WERI-Rb-1 (cell line): Measurements from ENCODE around the gene COPZ1.

ENCODE experiments used
- DNase-seq: peaks from one replicate; pipeline ENCODE4 v3.0.0-alpha.2; 2020
- H3K27ac ChIP-seq: fragments of 250-450 bp; sonication (Bioruptor Pico); 2 replicates; pipeline ENCODE4 v1.5.1; 2020; ENCODE audit warnings: mild to moderate bottlenecking, moderate library complexity
- H3K27me3 ChIP-seq: fragments of 250-450 bp; sonication (Bioruptor Pico); 2 replicates; pipeline ENCODE4 v1.5.1; 2021; ENCODE audit warnings: mild to moderate bottlenecking, low read depth, moderate library complexity; ENCODE audit not compliant: insufficient read depth, severe bottlenecking
- H3K36me3 ChIP-seq: fragments of 250-450 bp; sonication (Bioruptor Pico); 2 replicates; pipeline ENCODE4 v1.5.1; 2020; ENCODE audit warnings: mild to moderate bottlenecking, moderate library complexity
- H3K4me3 ChIP-seq: 2 replicates; pipeline ENCODE4 v1.5.1; 2011; ENCODE audit warnings: low read depth, mild to moderate bottlenecking, control low read depth, low read length
- H3K9me3 ChIP-seq: fragments of 250-450 bp; sonication (Bioruptor Pico); 2 replicates; pipeline ENCODE4 v1.5.1; 2021; ENCODE audit warnings: mild to moderate bottlenecking, moderate library complexity; ENCODE audit not compliant: severe bottlenecking
- CTCF ChIP-seq: IDR thresholded peaks from 2 replicates; pipeline ENCODE4 v1.5.1; 2011; ENCODE audit warnings: low read depth, mild to moderate bottlenecking, control low read depth, inconsistent platforms, low read length

The COPZ1 gene

DNA sequence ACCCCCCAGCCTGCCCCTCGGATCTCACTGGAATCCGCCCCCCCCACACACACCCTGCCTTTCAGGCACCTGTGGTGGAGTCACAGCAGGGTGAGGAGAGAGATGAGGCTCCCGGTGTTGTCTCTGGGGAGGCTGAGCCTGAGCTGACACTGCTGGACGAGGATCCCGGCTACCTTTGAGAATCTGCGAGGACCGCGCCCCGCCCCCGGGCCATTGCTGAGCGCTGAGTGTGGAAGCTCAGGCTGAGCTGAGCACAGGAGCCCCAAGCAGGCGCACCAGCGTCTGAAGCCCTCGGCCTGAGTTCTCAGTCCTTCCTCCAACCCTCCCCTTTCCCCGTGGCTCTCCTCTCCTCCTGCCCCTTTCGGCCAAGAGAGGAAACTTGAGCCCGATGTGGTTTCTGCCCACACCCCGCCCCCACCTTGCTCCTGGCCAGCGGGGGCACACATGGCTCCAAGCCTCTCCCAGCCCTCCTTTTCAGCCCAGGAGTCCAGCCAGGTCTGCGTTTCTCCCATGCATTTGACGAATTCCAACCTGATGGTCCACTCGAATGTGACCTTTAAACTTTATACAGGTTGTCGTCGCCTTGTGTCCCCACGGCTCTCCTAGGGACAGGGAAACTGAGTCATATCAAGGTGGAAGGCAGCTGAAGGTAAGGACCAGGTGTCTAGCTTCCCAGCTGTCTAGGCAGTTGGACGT, 24.1 kb upstream of the COPZ1 start, which contains the start of gene NFE2:
TSS of gene NFE2 (minus strand) at position 284 of the 696 bp plus-strand sequence. CDS start 5,767 bp downstream, outside the sequence.
- H3K9me3 ChIP-seq: no peaks in the 10 kb centered on the region
- H3K36me3 ChIP-seq: no peaks in the 10 kb centered on the region
- TF ChIP-seq CTCF: no peak; the same call in 1 of the 2 replicates
- H3K27me3 ChIP-seq: no peaks in the 10 kb centered on the region
- H3K4me3 ChIP-seq: peak within 1 kb of the TSS; percentile 25
- no peak within 1 kb of the TSS for H3K27ac ChIP-seq
- peak; percentile 77 for DNase-seq

GRCh38 chr12:54301428-54302048, 23.4 kb upstream of the COPZ1 start:
- H3K36me3 ChIP-seq: no peaks in the 10 kb centered on the region
- DNase-seq: no peak
- H3K9me3 ChIP-seq: no peaks in the 10 kb centered on the region
- H3K4me3 ChIP-seq: no peak overlapping the region
- H3K27ac ChIP-seq: no peak overlapping the region
- no peak for TF ChIP-seq CTCF
- H3K27me3 ChIP-seq: no peaks in the 10 kb centered on the region

GRCh38 chr12:54303640-54304039, 21.3 kb upstream of the COPZ1 start:
- H3K4me3 ChIP-seq: no peak overlapping the region
- no peaks in the 10 kb centered on the region for H3K27me3 ChIP-seq

DNA sequence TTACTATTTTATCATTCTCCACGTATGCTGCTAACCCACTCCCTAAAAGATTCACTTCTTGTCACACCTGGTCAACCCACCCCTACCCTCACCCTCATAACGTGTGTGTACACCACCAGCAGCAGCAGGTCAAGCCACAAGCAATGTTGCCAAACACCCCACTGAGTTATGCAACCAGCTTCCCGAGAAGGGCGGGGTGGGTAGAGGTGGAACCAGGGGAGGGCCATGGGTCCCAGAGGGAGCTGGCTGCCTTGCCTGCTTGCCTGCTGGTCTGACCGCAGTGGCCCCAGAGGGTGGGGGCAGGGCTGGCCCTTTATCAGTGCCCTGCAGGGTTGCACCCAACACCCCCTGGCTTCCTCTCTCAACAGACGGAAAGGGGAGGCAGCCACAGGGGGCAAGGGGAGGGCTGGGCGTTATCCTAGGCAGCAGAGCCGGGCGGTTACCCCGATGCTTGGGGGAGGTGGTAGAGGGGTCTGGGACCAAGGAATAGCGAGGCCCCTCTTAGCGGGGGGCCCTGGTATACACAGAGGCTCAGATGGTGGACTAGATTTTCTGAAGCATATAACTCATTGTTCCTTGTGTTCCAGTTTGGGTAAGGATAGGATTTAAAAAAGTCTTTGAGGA, 20.6 kb upstream of the COPZ1 start:
- Histone ChIP-seq H3K4me3 (no peak overlapping the region), H3K27me3 (no peaks in the 10 kb centered on the region), H3K27ac (no peak overlapping the region), H3K36me3 (no peaks in the 10 kb centered on the region), H3K9me3 (no peaks in the 10 kb centered on the region)
- TF ChIP-seq CTCF: no peak
- no peak for DNase-seq

More at GRCh38 chr12:54303640-54304039, 21.3 kb upstream of the COPZ1 start:
- H3K27ac ChIP-seq: no peak overlapping the region
- TF ChIP-seq CTCF: no peak
- no peak for DNase-seq
- H3K9me3 ChIP-seq: no peaks in the 10 kb centered on the region
- H3K36me3 ChIP-seq: no peaks in the 10 kb centered on the region

DNA sequence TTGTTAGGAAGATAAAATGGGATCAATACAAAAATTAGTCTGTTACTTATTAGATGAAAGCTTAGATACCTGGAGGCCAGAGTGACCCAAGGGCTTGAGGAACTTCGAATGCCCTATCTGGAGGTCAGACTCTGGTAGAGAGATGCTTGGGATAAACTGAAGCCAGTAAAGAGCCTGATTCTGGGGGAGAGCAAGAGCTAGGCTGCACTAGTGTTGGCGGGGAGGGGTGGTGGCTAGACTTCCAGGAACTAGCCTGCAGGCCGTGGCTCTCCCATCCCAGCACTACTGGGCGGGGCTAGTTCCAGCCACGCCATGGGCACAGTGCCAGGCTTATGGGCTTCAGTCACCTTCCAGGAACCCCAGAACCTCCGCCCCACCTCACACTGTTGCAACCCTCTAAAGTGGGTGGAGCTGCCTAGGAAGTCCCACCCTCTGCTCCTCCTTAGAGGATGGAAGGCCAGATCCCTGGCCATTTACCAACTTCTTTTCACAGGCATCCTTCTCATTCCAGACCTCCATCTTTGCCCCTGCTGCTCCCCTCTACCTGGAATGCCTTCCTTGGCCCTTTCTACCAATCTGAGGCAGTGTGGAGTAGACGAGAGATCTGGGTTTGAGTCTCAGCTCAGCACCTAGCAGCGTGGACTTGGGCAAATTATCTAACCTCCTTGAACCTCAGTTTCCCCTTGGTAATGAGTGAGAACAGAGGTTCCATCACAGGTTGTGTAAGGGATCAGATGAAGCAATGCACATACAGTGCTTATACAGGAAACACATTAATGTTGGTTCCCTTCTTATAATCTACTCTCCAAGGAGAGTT, 17.8 kb upstream of the COPZ1 start:
- Histone ChIP-seq H3K27ac (no peak overlapping the region), H3K4me3 (no peak overlapping the region), H3K9me3 (no peaks in the 10 kb centered on the region), H3K36me3 (no peaks in the 10 kb centered on the region), H3K27me3 (no peaks in the 10 kb centered on the region)
- no peak for TF ChIP-seq CTCF
- no peak for DNase-seq
